ENCODE measurements around the gene TOP1.

The TOP1 gene

DNA sequence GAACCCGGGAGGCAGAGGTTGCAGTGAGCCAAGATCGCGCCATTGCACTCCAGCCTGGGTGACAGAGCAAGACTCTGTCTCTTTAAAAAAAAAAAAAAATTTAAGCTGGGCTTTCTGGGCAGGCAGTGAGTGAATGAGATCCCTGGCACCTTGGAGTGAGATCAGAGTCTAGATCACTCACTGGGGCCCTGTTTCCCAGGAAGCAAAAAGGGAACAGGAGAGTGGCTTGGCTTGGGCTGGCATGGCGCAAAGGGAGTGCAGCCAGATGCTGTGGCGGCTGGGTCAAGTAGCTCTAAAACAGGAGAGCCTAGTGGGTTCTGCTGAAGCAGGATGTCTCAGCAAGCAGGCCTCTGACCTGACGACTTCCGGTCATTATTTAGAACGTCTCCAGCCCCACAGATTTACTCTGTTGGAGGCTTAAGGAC lies 119.2 kb downstream of the TOP1 start:
- DNase-seq (ENCODE audit: low spot score): no peak

DNA sequence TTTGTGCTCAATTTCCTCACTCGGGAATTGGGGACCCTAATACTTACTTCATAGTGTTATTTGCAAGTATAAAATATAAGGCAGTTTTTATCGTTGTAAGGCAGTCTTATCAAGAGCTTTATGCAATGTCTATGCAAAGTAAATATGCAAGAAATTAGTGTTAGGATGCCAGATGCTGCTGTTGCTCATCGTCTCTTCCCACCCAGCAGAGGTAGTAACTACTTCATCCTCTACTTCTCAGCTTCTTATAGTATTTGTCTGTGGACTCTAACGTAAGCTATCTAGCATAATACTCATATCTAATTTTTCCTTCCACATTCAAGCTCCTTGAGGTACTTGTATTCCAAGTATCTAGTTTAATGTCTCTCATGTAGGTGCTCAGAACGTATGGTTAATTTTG lies 120.3 kb downstream of the TOP1 start:
- DNase-seq (ENCODE audit: low spot score): no peak

DNA sequence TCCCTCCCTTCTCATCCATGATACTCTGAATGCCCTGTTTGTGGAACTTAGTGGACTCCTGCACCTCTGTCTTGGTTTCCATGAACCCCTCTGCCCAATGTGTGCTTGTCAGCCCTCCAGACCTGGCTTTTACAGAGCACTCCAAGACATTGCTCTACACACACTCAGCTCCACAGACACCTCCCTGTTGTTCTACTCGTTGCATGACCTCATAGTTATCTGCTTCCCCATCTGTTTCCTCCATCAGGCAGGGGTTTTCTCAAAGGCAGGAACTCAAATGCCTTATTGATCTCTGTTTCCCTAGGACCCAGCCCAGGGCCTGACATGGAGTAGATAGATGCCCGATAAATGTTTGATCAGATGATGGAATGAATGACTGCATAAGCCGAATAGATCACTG lies 122.0 kb downstream of the TOP1 start:
- no peak for DNase-seq (ENCODE audit: low spot score)

GRCh38 chr20:41151134-41151869 lies 122.7 kb downstream of the TOP1 start:
- DNase-seq (ENCODE audit: low spot score): no peak

- no peak for DNase-seq (ENCODE audit: low spot score)
These were observed 123.6 kb downstream of the TOP1 start for GRCh38 chr20:41152108-41152757.

DNA sequence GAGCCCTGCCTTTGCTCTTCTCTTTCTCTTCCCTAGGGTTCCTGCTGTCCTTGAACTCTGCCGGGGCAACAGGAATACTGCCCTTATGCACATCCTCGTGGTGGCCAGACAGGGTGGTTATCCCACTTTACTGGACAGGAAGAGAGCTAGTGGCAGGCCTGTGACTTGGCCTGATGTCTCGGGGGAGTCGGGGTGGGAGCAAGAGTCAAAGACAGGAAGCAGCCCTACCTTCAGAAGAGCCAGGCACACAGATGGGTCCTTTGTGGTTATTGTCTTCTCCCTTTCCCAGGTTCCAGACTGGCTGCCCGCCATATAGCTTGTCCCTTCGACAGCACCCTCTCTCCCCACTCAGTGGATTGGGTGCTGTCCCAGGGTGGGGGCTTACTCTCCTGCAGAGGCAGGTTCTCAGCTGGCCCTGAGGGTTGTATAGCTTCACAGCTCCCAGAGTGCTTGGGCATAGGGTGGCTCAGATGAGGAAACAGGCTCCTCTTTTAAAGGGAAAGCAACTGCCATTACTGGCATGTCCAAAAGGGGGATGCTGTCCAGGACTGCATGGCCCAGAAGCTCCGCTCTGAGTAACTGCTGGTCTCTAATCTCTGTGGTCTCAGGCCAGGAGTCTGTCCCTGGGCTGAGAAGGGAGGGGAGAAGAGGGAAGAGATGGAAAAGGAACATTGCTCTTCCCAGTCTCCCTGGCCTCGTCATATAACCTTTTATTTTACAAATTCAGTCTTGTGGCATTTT lies 126.0 kb downstream of the TOP1 start:
- no peak for DNase-seq (ENCODE audit: low spot score)

- no peak for DNase-seq (ENCODE audit: low spot score)
These were observed 126.6 kb downstream of the TOP1 start for GRCh38 chr20:41155261-41155660.

- DNase-seq (ENCODE audit: low spot score): no peak
These were observed 129.5 kb downstream of the TOP1 start for GRCh38 chr20:41158082-41158625.

GRCh38 chr20:41159547-41159946 lies 130.9 kb downstream of the TOP1 start:
- DNase-seq (ENCODE audit: low spot score): no peak

GRCh38 chr20:41160686-41161085 lies 132.1 kb downstream of the TOP1 start:
- DNase-seq (ENCODE audit: low spot score): no peak

DNA sequence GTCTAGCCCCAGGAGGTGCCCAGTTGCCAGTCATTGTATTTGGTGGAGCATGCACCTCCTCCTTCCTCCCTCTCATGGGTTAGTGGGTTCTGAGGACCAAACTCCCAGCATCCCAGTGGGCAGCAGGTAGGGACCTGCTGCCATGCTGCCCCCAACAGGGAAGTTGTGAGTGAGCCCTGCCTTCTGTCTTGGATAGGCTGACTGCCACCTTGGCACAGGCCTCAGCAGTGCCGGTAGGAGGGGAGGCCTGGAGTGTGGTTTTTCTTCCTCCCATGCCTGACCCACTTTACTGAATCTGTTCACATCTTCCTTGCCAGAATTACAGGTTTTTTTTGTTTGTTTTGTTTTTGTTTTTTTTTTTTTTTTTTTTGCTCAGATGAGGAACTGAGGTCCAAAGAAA lies 133.3 kb downstream of the TOP1 start:
- no peak for DNase-seq (ENCODE audit: low spot score)

GRCh38 chr20:41162396-41162795 lies 133.8 kb downstream of the TOP1 start:
- no peak for DNase-seq (ENCODE audit: low spot score)

GRCh38 chr20:41163821-41164220 lies 135.2 kb downstream of the TOP1 start:
- no peak for DNase-seq (ENCODE audit: low spot score)

GRCh38 chr20:41165001-41165882 lies 136.6 kb downstream of the TOP1 start:
- no peak for DNase-seq (ENCODE audit: low spot score)

- DNase-seq (ENCODE audit: low spot score): no peak
These were observed 137.8 kb downstream of the TOP1 start for GRCh38 chr20:41166201-41167117.

DNA sequence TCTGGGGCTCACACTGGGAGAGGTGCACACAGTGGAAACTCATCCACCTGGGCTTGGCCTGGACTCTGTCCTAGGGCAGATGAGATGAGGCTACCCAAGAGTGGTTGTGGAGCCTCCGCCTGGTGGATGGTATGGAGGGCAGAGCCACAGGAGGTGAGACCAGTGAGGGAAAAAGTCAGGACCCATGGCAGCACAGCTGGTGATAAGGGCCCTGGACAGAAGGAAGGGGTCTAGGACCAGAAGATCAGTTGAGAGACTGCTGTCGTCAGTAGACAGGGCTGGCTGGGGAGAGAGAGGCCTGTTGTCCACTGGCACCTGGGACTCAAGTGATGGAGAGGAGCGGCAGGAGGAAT lies 138.5 kb downstream of the TOP1 start:
- no peak for DNase-seq (ENCODE audit: low spot score)

DNA sequence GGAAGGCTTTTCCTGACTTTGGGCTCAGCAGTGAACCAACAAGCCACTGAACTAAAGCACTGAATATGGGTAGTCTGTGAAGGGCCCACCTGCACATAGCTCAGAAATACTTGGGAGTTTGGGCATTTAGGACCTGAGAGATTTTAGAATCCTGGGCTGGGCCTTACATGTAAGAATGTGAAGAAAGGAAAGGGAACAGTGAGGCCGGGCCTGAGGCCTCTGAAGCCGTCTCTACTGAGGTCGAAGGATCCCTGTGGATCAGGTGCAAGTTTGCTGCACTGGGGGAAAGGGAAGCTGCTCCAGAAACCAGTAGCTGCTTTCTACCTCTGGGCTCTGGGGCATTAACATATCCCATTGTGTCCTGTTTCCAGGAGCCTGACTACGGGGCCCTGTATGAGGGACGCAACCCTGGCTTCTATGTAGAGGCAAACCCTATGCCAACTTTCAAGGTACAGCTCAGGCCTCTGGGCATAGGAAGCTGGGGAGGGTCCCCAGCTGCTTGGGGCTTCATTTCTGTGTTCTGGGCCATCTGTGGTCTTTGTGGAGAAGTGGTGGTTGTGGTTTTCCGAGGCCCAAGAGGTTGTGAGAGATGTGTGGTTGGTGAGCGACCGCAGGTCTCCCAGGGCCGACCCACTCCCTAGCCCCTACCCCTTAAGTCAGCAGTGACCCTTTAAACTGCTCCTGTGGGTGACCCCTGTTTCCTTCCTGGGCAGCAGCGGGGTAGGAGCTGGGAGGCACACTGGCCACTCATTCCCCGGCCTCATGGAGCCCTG lies 139.0 kb downstream of the TOP1 start:
- DNase-seq (ENCODE audit: low spot score): no peak

GRCh38 chr20:41168281-41169161 lies 139.9 kb downstream of the TOP1 start:
- DNase-seq (ENCODE audit: low spot score): no peak

DNA sequence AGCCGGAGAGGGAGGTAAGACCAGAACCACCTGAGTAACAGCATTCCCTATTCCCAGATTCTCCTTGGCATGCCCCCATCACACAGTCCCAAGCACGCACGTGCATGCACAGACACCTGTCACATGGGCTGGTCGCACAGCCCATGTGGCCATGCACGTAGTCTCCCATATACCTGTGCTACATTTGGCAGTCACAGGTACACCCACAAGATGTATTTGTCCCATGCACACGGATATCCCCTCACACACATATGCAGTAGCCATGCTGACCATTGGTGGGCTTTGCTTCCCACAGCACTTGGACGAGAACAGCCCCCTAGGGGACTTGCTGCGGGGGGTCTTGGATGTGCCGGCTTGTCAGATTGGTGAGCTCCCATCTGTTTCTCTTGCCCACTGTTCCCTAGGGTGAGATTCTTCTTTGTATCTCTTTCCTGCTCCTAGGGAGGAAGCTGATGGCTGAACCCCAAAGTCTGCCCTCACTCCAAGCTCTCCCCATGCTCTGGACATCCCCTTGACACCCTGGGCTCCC lies 140.6 kb downstream of the TOP1 start:
- no peak for DNase-seq (ENCODE audit: low spot score)
